Type B pancreatic cell (in vitro differentiated cells): Measurements from ENCODE around the gene CYP3A7. TPM values are rescaled to one million over a fixed set of nuclear protein-coding genes. Genes with fewer than 3 reads are reported as not detected.

Experiments
- DNase-seq: peaks from one replicate; pipeline ENCODE4 v3.0.0; 2021; ENCODE audit warnings: mixed read lengths; ENCODE audit not compliant: unreplicated experiment; ENCODE audit errors: extremely low spot score
- H3K27ac Mint-ChIP-seq: 2 replicates; pipeline ENCODE4 v1.8.0; 2021; ENCODE audit warnings: mild to moderate bottlenecking, mixed read lengths
- H3K27me3 Mint-ChIP-seq: 2 replicates; pipeline ENCODE4 v1.8.0; 2021; ENCODE audit warnings: mixed read lengths
- H3K36me3 Mint-ChIP-seq: 2 replicates; pipeline ENCODE4 v1.8.0; 2021; ENCODE audit warnings: mixed read lengths
- H3K4me1 Mint-ChIP-seq: one replicate; pipeline ENCODE4 v1.8.0; 2021; ENCODE audit warnings: mixed read lengths; ENCODE audit not compliant: unreplicated experiment
- H3K4me3 Mint-ChIP-seq: 2 replicates; pipeline ENCODE4 v1.8.0; 2021; ENCODE audit warnings: mild to moderate bottlenecking, mixed read lengths
- H3K9me3 Mint-ChIP-seq: 2 replicates; pipeline ENCODE4 v1.8.0; 2021; ENCODE audit warnings: mixed read lengths
- total RNA-seq: library from RNA; stranded (reverse); gene quantifications from 2 replicates; pipeline ENCODE4 v1.2.1, GENCODE V29; 2021; ENCODE audit warnings: low replicate concordance
- TF ChIP-seq, protein P1 (sequence below): fragments of 200-600 bp; sonication (generic); conservative IDR thresholded peaks from 2 replicates; pipeline ENCODE4 v1.5.0; 2021; ENCODE audit warnings: antibody characterized with exemption, mild to moderate bottlenecking

CYP3A7 gene
- total RNA-seq, 1 donor from 2014 or later = 0.46 TPM

DNA sequence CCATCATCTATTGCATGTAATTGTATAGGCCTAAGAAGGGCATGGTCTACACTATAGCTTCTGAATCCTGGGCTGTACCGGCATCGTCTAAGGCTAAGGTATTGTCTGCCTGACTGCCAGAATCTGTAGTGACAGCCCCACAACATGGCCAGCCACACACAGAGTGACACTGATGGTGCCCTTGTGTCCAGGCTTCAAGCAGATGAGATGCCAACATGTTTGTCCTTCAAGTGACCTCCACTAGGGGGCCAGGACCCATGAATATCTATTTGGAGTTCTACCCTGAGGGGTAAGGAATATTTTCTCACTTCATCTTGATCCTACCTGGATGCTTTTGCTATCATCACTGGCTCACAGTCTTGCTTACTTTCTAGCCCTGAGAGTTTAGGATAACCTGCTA lies 1.5 kb downstream of the CYP3A7 start:
- Mint-ChIP-seq H3K27ac (peak overlapping the region; percentile 50), H3K9me3 (no peaks in the 10 kb centered on the region), H3K4me1 (peaks cover 4% of the 10 kb centered on the region), H3K36me3 (no peaks in the 10 kb centered on the region), H3K4me3 (no peak overlapping the region), H3K27me3 (no peaks in the 10 kb centered on the region)
- TF ChIP-seq, protein P1, sequence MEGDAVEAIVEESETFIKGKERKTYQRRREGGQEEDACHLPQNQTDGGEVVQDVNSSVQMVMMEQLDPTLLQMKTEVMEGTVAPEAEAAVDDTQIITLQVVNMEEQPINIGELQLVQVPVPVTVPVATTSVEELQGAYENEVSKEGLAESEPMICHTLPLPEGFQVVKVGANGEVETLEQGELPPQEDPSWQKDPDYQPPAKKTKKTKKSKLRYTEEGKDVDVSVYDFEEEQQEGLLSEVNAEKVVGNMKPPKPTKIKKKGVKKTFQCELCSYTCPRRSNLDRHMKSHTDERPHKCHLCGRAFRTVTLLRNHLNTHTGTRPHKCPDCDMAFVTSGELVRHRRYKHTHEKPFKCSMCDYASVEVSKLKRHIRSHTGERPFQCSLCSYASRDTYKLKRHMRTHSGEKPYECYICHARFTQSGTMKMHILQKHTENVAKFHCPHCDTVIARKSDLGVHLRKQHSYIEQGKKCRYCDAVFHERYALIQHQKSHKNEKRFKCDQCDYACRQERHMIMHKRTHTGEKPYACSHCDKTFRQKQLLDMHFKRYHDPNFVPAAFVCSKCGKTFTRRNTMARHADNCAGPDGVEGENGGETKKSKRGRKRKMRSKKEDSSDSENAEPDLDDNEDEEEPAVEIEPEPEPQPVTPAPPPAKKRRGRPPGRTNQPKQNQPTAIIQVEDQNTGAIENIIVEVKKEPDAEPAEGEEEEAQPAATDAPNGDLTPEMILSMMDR = peak; percentile 66
- no peak for DNase-seq

- no peak for DNase-seq
- Mint-ChIP-seq H3K9me3 (no peaks in the 10 kb centered on the region), H3K4me3 (no peak overlapping the region), H3K36me3 (no peaks in the 10 kb centered on the region), H3K27ac (peak overlapping the region; percentile 50), H3K4me1 (peaks cover 4% of the 10 kb centered on the region), H3K27me3 (no peaks in the 10 kb centered on the region)
- TF ChIP-seq, protein P1 = no peak
Measured at GRCh38 chr7:99733003-99733402, 2.0 kb downstream of the CYP3A7 start.

- no peak overlapping the region for H3K27ac Mint-ChIP-seq
- peaks cover 4% of the 10 kb centered on the region for H3K4me1 Mint-ChIP-seq
- no peaks in the 10 kb centered on the region for H3K36me3 Mint-ChIP-seq
- TF ChIP-seq, protein P1 = no peak
- H3K4me3 Mint-ChIP-seq = no peak overlapping the region
- H3K27me3 Mint-ChIP-seq = no peaks in the 10 kb centered on the region
- no peaks in the 10 kb centered on the region for H3K9me3 Mint-ChIP-seq
- DNase-seq = no peak
Measured at GRCh38 chr7:99731638-99732374, 3.2 kb downstream of the CYP3A7 start.

DNA sequence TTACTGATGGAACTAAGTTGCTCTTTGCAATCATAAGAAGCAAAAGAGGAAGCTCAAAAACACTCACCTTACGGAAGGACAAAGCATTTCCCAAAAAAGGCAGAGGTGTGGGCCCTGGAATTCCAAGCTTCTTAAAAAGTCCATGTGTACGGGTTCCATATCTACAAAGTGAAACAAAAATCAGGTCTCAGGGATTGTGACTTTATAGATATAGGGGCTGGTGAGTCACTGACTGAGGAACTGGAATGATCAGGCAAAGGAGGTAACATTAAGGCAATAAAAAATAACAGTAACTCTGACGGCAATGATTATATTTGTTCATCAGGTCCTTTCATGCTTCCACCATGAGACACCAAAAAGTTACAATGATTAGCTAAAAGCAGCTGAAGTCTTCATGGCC lies 4.0 kb downstream of the CYP3A7 start:
- H3K27me3 Mint-ChIP-seq = no peaks in the 10 kb centered on the region
- TF ChIP-seq, protein P1 = no peak
- H3K36me3 Mint-ChIP-seq = no peaks in the 10 kb centered on the region
- no peaks in the 10 kb centered on the region for H3K9me3 Mint-ChIP-seq
- no peak for DNase-seq
- H3K4me3 Mint-ChIP-seq = no peak overlapping the region
- H3K4me1 Mint-ChIP-seq = peaks cover 4% of the 10 kb centered on the region
- H3K27ac Mint-ChIP-seq = no peak overlapping the region

DNA sequence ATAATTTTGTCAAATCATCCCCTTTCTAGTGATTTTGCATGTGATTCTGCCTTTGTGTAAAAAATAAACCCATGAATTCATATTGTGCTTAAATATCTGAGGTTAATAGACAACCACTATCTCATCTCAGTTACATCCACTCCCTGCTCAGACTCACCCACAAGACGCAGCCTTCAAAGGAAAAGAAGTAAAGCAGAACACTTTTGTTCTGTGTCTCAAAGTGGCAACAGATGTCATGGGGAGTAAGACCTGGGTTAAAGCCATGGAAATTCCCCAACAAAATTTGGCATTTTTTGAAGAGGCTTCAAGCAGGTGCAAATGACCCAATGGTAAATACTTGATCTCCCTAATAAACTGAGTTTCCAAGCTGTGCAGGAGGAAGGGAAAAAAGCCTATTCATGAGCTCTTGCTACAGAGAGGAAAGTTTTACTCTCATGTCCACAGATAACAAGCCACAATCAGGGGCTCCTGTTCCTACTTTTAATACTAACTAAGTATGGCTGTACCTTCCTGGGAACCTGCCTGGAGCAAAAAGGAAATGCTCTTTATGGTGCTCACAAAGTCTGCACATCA lies 4.7 kb downstream of the CYP3A7 start:
- TF ChIP-seq, protein P1 = no peak
- Mint-ChIP-seq H3K27ac (no peak overlapping the region), H3K4me1 (peaks cover 4% of the 10 kb centered on the region), H3K4me3 (no peak overlapping the region), H3K36me3 (no peaks in the 10 kb centered on the region), H3K27me3 (no peaks in the 10 kb centered on the region), H3K9me3 (no peaks in the 10 kb centered on the region)
- DNase-seq = no peak
